H1 (cell line): ENCODE measurements around the gene CENPO. TPM values are rescaled to one million over a fixed set of nuclear protein-coding genes. Genes with fewer than 3 reads are reported as not detected.

ENCODE experiments used
- CTCF ChIA-PET: fragments of 300-600 bp; sonication (Branson Sonifier 250); formaldehyde crosslinking; loops from one replicate; lab custom pipeline; 2021; ENCODE audit not compliant: partially characterized antibody; lab: Charles Lee
- POLR2A ChIA-PET: fragments of 300-600 bp; sonication (Branson Sonifier 250); formaldehyde crosslinking; loops from one replicate; lab custom pipeline; 2021; ENCODE audit warnings: inconsistent platforms; ENCODE audit not compliant: partially characterized antibody; lab: Charles Lee
- DNase-seq, 2 experiments: peaks; one replicate each; pipeline versions ENCODE4 v3.0.0 to v3.0.0-alpha.2; 2010 to 2022; ENCODE audit warnings: low spot score in 2 of 2, low read depth in 1 of 2, mixed read lengths in 1 of 2
- FAIRE-seq: peaks from 2 replicates; lab custom pipeline; 2011; peaks lifted over from hg19 to GRCh38; lab: Jason Lieb, UNC
- H2AFZ ChIP-seq: 2 replicates; pipeline ENCODE4 v1.8.1; 2012; ENCODE audit warnings: low read length, inconsistent platforms
- H2AK5ac ChIP-seq: 2 replicates; pipeline ENCODE4 v1.6.1; 2013; ENCODE audit warnings: low read depth, low read length
- H2BK120ac ChIP-seq: replicated peaks from 2 replicates; pipeline ENCODE3; 2013; ENCODE audit warnings: low read depth, low read length, inconsistent platforms
- H2BK12ac ChIP-seq: 2 replicates; pipeline ENCODE4 v1.6.1; 2013; ENCODE audit warnings: low read depth, low read length
- H2BK15ac ChIP-seq: 2 replicates; pipeline ENCODE4 v1.6.1; 2013; ENCODE audit warnings: low read length
- H2BK20ac ChIP-seq: 2 replicates; pipeline ENCODE4 v1.6.1; 2013; ENCODE audit warnings: low read length
- H2BK5ac ChIP-seq: 2 replicates; pipeline ENCODE4 v1.6.1; 2013; ENCODE audit warnings: low read depth, low read length
- H3K14ac ChIP-seq: 2 replicates; pipeline ENCODE4 v1.6.1; 2013; ENCODE audit warnings: inconsistent platforms; ENCODE audit not compliant: insufficient read length
- H3K18ac ChIP-seq: 2 replicates; pipeline ENCODE4 v1.6.1; 2013; ENCODE audit warnings: low read length; ENCODE audit errors: extremely low read depth
- H3K23ac ChIP-seq: 2 replicates; pipeline ENCODE4 v1.6.1; 2013; ENCODE audit warnings: inconsistent platforms; ENCODE audit not compliant: insufficient read length
- H3K23me2 ChIP-seq: 2 replicates; pipeline ENCODE4 v1.6.1; 2013; ENCODE audit warnings: low read depth, low read length
- H3K27ac ChIP-seq: 2 replicates; pipeline ENCODE4 v1.6.1; 2011; ENCODE audit warnings: low read depth, low read length, inconsistent platforms
- H3K27me3 ChIP-seq, 4 experiments: replicated peaks in 1 of 4; 1 replicate in 1 of 4; 2 replicates in 3 of 4; pipeline versions ENCODE4 v1.6.1 to v1.8.1; 2011 to 2013; ENCODE audit warnings: low read length in 3 of 4, mild to moderate bottlenecking in 3 of 4, inconsistent platforms in 2 of 4, mixed read lengths in 2 of 4, moderate library complexity in 1 of 4; ENCODE audit not compliant: control insufficient read depth in 3 of 4, insufficient read depth in 3 of 4; ENCODE audit errors: extremely low read depth in 1 of 4
- H3K36me3 ChIP-seq, 4 experiments: 2 replicates each; pipeline versions ENCODE4 v1.6.1 to v1.8.1; 2011 to 2013; ENCODE audit warnings: mild to moderate bottlenecking in 4 of 4, low read length in 3 of 4, moderate library complexity in 2 of 4, control low read depth in 1 of 4, inconsistent platforms in 1 of 4; ENCODE audit not compliant: insufficient read depth in 4 of 4, control insufficient read depth in 2 of 4
- H3K4ac ChIP-seq: replicated peaks from 2 replicates; pipeline ENCODE3; 2013; ENCODE audit warnings: low read length, low read depth, mixed read lengths, inconsistent platforms; ENCODE audit not compliant: insufficient read length
- H3K4me1 ChIP-seq, 4 experiments: replicated peaks in 1 of 4; 1 replicate in 1 of 4; 2 replicates in 3 of 4; pipeline versions ENCODE4 v1.6.1 to v1.8.1; 2011 to 2013; ENCODE audit warnings: low read length in 3 of 4, inconsistent platforms in 2 of 4, mixed read lengths in 1 of 4; ENCODE audit not compliant: insufficient read depth in 4 of 4, control insufficient read depth in 3 of 4
- H3K4me2 ChIP-seq, 2 experiments: 2 replicates each; pipeline versions ENCODE4 v1.6.1 to v1.8.1; 2011 to 2013; ENCODE audit warnings: low read depth in 2 of 2, low read length in 2 of 2, control low read depth in 1 of 2, inconsistent platforms in 1 of 2, mild to moderate bottlenecking in 1 of 2; ENCODE audit not compliant: insufficient read depth in 1 of 2
- H3K4me3 ChIP-seq, 4 experiments: fragments of 200-600, 300-600 bp in 1 of 4; sonication (generic), shearing (Covaris generic), sonication (Bioruptor Twin) in 1 of 4; 2 replicates each; pipeline versions ENCODE4 v1.5.1 to v1.8.1; 2011 to 2016; ENCODE audit warnings: low read length in 4 of 4, low read depth in 3 of 4, control low read depth in 2 of 4, inconsistent platforms in 2 of 4, mild to moderate bottlenecking in 2 of 4, mixed read lengths in 1 of 4, moderate library complexity in 1 of 4; ENCODE audit not compliant: insufficient read depth in 2 of 4; ENCODE audit errors: extremely low read depth in 1 of 4
- H3K56ac ChIP-seq: replicated peaks from 2 replicates; pipeline ENCODE3; 2013; ENCODE audit warnings: low read depth, mild to moderate bottlenecking, mixed read lengths, low read length, inconsistent platforms; ENCODE audit not compliant: insufficient read length
- H3K79me1 ChIP-seq: 2 replicates; pipeline ENCODE4 v1.6.1; 2013; ENCODE audit warnings: low read depth, low read length, control low read depth
- H3K79me2 ChIP-seq, 2 experiments: 2 replicates each; pipeline versions ENCODE4 v1.6.1 to v1.8.1; 2012 to 2013; ENCODE audit warnings: low read length in 2 of 2, mild to moderate bottlenecking in 2 of 2, inconsistent platforms in 1 of 2; ENCODE audit not compliant: insufficient read depth in 2 of 2, control insufficient read depth in 1 of 2
- H3K9ac ChIP-seq, 4 experiments: replicated peaks in 1 of 4; 1 replicate in 1 of 4; 2 replicates in 3 of 4; pipeline versions ENCODE4 v1.6.1 to v1.8.1; 2011 to 2013; ENCODE audit warnings: low read depth in 3 of 4, low read length in 3 of 4, control low read depth in 2 of 4, mild to moderate bottlenecking in 2 of 4, moderate library complexity in 2 of 4, inconsistent platforms in 1 of 4; ENCODE audit errors: extremely low read depth in 1 of 4
- H3K9me3 ChIP-seq, 2 experiments: 2 replicates each; pipeline versions ENCODE4 v1.6.1 to v1.8.1; 2012 to 2013; ENCODE audit warnings: mild to moderate bottlenecking in 2 of 2, moderate library complexity in 2 of 2, control low read depth in 1 of 2, inconsistent platforms in 1 of 2, low read depth in 1 of 2, low read length in 1 of 2, mixed read lengths in 1 of 2; ENCODE audit not compliant: insufficient read depth in 2 of 2
- H4K20me1 ChIP-seq, 2 experiments: replicated peaks in 1 of 2; 2 replicates each; pipeline versions ENCODE3 to v1.8.1; 2011 to 2013; ENCODE audit warnings: inconsistent platforms in 2 of 2, low read length in 2 of 2, mild to moderate bottlenecking in 1 of 2; ENCODE audit not compliant: insufficient read depth in 2 of 2, control insufficient read depth in 1 of 2
- H4K5ac ChIP-seq: 2 replicates; pipeline ENCODE4 v1.6.1; 2013; ENCODE audit warnings: low read length, low read depth, mixed read lengths, inconsistent platforms; ENCODE audit not compliant: insufficient read length
- H4K8ac ChIP-seq: 2 replicates; pipeline ENCODE4 v1.8.0; 2013; ENCODE audit warnings: mild to moderate bottlenecking, moderate library complexity, low read length, inconsistent platforms; ENCODE audit not compliant: insufficient read depth; ENCODE audit errors: extremely low read depth
- H4K91ac ChIP-seq: replicated peaks from 2 replicates; pipeline ENCODE3; 2013; ENCODE audit warnings: low read length, mixed read lengths, inconsistent platforms; ENCODE audit not compliant: insufficient read length
- GABPA ChIP-seq: IDR thresholded peaks from 2 replicates; pipeline ENCODE4 v1.6.1; 2011; ENCODE audit warnings: mild to moderate bottlenecking, low read length, moderate library complexity, borderline replicate concordance; ENCODE audit not compliant: insufficient read depth
- MAX ChIP-seq: IDR thresholded peaks from 2 replicates; pipeline ENCODE4 v1.6.1; 2012; ENCODE audit warnings: inconsistent platforms
- USF2 ChIP-seq: IDR thresholded peaks from 2 replicates; pipeline ENCODE4 v1.6.1; 2011; ENCODE audit warnings: low read length, improper control_type of control experiment
- WGBS, 2 experiments: shearing (Covaris generic) in 1 of 2; methylation state at CpG; one replicate each; pipeline versions ENCODE4 v1.1.6 to v1.1.7; 2013 to 2015; ENCODE audit warnings: low lambda C conversion rate in 2 of 2, mixed read lengths in 2 of 2, inconsistent platforms in 1 of 2, low coverage in 1 of 2, missing lambda C conversion rate in 1 of 2; ENCODE audit not compliant: insufficient replicate concordance in 2 of 2, insufficient coverage in 1 of 2, insufficient read length in 1 of 2; ENCODE audit errors: extremely low coverage in 1 of 2, missing lambda C conversion rate in 1 of 2; 5-methylcytosine and 5-hydroxymethylcytosine counted together
- polyA plus RNA-seq, 7 experiments: library from polyadenylated mRNA; depleted of rRNA in 3 of 7; stranded (reverse) in 5 of 7; unstranded in 2 of 7; fragments of >200 nt in 5 of 7; fragments of 200-250 nt in 2 of 7; gene quantifications; 1 replicate in 5 of 7; 2 replicates in 1 of 7; 4 replicates in 1 of 7; pipeline versions ENCODE4 v1.2.1 to v1.2.3, GENCODE V29; 2011 to 2013; ENCODE audit warnings: missing spikeins in 2 of 7, mixed read lengths in 2 of 7
- total RNA-seq: library from RNA; stranded (reverse); fragmentation: NEBNext Ultra II Directional; extraction: Animal tissue kit (Norgen Biotek cat#: 25700); gene quantifications from 2 replicates; pipeline ENCODE4 v1.2.1, GENCODE V29; 2021

The CENPO gene
- total and polyA plus RNA-seq, 2 of the 8 experiments (the other 6 are each of a cell fraction or from before 2014, with no cell fraction given) = 34.4 to 46.3 TPM

GRCh38 chr2:24842081-24843050 lies 49.1 kb downstream of the CENPO start:
- Histone ChIP-seq H3K27ac (no peak overlapping the region), H4K20me1 (peaks cover 0 to 1% of the 10 kb centered on the region in 2 experiments), H3K9me3 (peaks cover 0 to 10% of the 10 kb centered on the region in 2 experiments; a peak in 2 of 4 replicates), H3K79me1 (no peaks in the 10 kb centered on the region; the same call in 1 of the 2 replicates), H3K14ac (no peak overlapping the region), H4K5ac (no peak overlapping the region), H2BK12ac (no peak overlapping the region), H4K8ac (no peak overlapping the region), H3K36me3 (peaks cover 0 to under 1% (median 0%) of the 10 kb centered on the region in 4 experiments; a peak in 2 of 8 replicates), H3K79me2 (no peaks in the 10 kb centered on the region), H3K4me1 (no peaks in the 10 kb centered on the region), H3K56ac (no peak overlapping the region), H2BK20ac (no peak overlapping the region), H3K23me2 (no peaks in the 10 kb centered on the region), H3K27me3 (no peaks in the 10 kb centered on the region), H2BK120ac (no peak overlapping the region), H4K91ac (no peak overlapping the region), H2AK5ac (no peak overlapping the region), H2BK5ac (no peak overlapping the region), H2BK15ac (no peak overlapping the region), H3K18ac (no peak overlapping the region), H3K4me3 (no peak overlapping the region), H3K9ac (no peak overlapping the region; a peak in 1 of 7 replicates), H2AFZ (no peak overlapping the region), H3K4me2 (no peak overlapping the region), H3K4ac (no peak overlapping the region), H3K23ac (no peak overlapping the region)
- no peak for TF ChIP-seq MAX
- no peak for TF ChIP-seq GABPA
- no peak for TF ChIP-seq USF2
- WGBS, 2 experiments = 91% methylated on average over 35 of the region's 39 CpGs; no CpG with 5 or more reads in 1 of the 2 experiments
- POLR2A ChIA-PET = no interaction called here
- DNase-seq (no peak), FAIRE-seq (no peak)
- CTCF ChIA-PET = interaction anchor here (1.1 to 1.7 kb wide), 2 partner anchors 11 to 15 kb away, joined by 3 read pairs; no protein-coding TSS in a partner anchor
